ENCODE measurements around the gene KBTBD4.
A peak's percentile ranks its signal among the peaks of the same experiment; 100 is the strongest.
"Not testable (repeated sequence)": the region's sequence is repeated elsewhere in the genome, so short reads cannot be mapped to it uniquely, and the experiment has no call there.

The KBTBD4 gene

GRCh38 chr11:47583844-47584243 lies 5.1 kb upstream of the KBTBD4 start:
- peaks cover 40% of the 10 kb centered on the region for H3K36me3 Mint-ChIP-seq (ENCODE audit: low read depth)
- no peak overlapping the region for H3K27ac Mint-ChIP-seq

DNA sequence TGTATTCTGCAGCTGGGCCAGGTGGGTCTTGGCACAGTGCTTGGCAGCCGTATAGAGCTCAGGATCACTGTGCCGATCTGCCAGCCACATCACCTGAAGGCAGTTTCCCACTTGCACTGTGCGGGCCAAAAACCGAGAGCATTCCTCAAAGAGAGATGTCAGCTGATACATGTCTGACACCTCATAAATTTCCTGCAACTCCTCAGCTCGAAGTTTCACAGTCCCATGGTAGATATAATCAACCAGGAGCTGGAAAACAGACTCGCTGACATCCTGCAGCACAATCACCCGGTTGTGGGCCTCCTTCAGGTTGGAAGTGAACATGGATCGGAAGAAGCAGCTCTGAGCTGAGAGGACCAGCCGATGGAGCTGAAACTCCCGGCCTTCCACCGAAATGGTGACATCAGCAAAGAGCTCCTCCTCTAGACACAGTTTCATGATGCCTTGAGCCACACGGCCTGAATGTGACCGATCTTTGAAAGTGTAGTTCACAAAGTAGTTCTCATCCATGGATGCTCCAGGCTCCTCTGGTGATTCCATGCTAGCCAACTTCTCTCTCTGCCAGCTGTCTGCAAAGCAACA lies 1.2 kb downstream of the KBTBD4 start:
- Mint-ChIP-seq H3K4me1 (peaks cover 47% of the 10 kb centered on the region), H3K4me3 (peak overlapping the region; percentile 99), H3K36me3 (ENCODE audit: low read depth) (peaks cover 59% of the 10 kb centered on the region), H3K9me3 (no peaks in the 10 kb centered on the region), H3K27ac (peak overlapping the region; percentile 97), H3K27me3 (peaks cover 2% of the 10 kb centered on the region)
- DNase-seq, result no peak
- no peak for ATAC-seq

More at GRCh38 chr11:47583844-47584243, 5.1 kb upstream of the KBTBD4 start:
- no peak for ATAC-seq
- DNase-seq, result no peak
- no peak overlapping the region for H3K4me3 Mint-ChIP-seq
- no peaks in the 10 kb centered on the region for H3K9me3 Mint-ChIP-seq
- H3K27me3 Mint-ChIP-seq, result peaks cover under 1% of the 10 kb centered on the region
- H3K4me1 Mint-ChIP-seq, result peaks cover 19% of the 10 kb centered on the region

- Mint-ChIP-seq H3K36me3 (ENCODE audit: low read depth) (peaks cover 42% of the 10 kb centered on the region), H3K27me3 (no peaks in the 10 kb centered on the region), H3K9me3 (no peaks in the 10 kb centered on the region), H3K27ac (no peak overlapping the region), H3K4me3 (no peak overlapping the region), H3K4me1 (peaks cover 23% of the 10 kb centered on the region)
- DNase-seq (no peak), ATAC-seq (no peak)
These were observed 5.4 kb downstream of the KBTBD4 start for GRCh38 chr11:47573321-47573720.

DNA sequence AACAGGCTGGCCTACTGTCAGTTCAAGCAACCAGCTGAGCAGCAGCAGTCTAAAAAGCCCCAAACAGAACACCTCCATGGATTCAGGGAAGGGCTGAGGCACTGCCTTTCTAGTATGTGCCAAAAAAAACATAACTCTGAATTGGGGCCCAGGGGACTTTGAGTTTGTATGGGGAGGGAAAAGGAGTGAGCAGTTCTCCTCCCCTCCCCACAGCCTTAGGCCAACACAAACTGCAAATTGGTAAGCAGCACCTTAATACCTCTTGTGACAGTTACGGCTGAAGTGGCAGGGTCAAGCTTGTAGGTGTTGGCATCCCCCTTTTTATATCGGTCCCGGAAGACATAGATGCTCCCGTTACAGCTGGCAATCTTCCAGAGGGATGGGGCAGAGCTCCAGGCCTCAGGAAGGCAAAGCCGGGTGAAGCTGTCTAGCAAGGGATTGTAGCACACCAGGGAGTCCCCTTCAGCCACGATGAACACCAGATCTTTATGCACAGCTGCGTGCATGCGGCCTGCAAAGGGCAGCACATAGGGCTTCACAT lies 6.0 kb downstream of the KBTBD4 start:
- Mint-ChIP-seq H3K4me3 (no peak overlapping the region), H3K4me1 (peaks cover 18% of the 10 kb centered on the region), H3K27ac (peak overlapping the region; percentile 22), H3K9me3 (no peaks in the 10 kb centered on the region), H3K36me3 (ENCODE audit: low read depth) (peaks cover 42% of the 10 kb centered on the region), H3K27me3 (no peaks in the 10 kb centered on the region)
- no peak for ATAC-seq
- no peak for DNase-seq

- no peaks in the 10 kb centered on the region for H3K9me3 Mint-ChIP-seq
- H3K4me1 Mint-ChIP-seq, result peaks cover 12% of the 10 kb centered on the region
- H3K27me3 Mint-ChIP-seq, result no peaks in the 10 kb centered on the region
- H3K36me3 Mint-ChIP-seq (ENCODE audit: low read depth), result peaks cover 39% of the 10 kb centered on the region
- DNase-seq (no peak), ATAC-seq (no peak)
- H3K4me3 Mint-ChIP-seq, result no peak overlapping the region
- H3K27ac Mint-ChIP-seq, result no peak overlapping the region
These were observed 6.9 kb downstream of the KBTBD4 start for GRCh38 chr11:47571895-47572294.

DNA sequence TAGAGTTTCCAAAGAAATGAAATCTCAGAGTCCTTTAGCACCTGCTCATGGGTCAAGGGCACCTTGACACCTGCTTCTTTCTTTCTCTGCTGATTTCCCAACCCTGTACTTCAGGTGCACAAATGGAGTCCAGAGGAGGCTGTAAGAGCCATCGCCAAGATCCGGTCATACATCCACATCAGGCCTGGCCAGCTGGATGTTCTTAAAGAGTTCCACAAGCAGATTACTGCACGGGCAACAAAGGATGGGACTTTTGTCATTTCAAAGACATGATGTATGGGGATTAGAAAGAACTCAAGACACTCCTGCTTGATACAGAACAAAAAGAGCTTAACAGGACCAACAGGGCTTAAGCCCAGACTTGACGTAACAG lies 7.4 kb downstream of the KBTBD4 start:
- ATAC-seq, result no peak
- Mint-ChIP-seq H3K36me3 (ENCODE audit: low read depth) (peaks cover 43% of the 10 kb centered on the region), H3K27me3 (no peaks in the 10 kb centered on the region), H3K9me3 (no peaks in the 10 kb centered on the region), H3K4me3 (no peak overlapping the region), H3K4me1 (peaks cover 12% of the 10 kb centered on the region), H3K27ac (no peak overlapping the region)
- no peak for DNase-seq

DNA sequence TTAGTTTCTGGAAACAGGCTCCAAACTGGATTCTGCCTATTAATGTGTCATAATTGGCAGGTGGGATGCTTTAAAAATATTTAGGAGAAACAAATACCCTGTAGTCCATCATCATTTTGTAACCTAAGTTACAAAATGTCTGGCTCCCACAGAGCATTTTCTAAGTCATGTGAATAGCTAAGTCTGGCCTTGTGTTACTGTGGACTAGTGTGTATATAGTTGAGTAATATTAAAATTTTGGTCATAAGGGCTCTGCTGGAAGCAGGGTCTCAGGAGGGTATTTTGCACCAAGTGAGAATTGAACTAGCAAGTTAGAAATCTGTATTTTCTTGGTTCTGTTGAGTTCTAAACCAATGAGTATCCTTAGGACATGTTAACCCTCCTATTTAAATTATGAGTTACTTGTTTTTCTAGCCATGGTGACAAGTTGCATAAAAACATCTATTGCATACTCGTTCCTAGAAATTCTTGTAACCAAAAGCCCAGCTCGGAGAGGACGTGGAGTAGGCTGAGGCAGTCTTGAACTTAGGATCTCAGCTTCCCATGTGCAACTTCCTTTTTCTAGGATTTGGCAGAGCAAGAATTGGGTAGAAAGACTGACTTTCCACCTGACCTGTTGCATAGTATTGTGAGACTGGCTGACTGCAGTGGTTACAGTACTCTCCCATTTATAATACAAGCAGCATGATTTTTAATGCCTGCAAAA lies 8.0 kb downstream of the KBTBD4 start:
- Mint-ChIP-seq H3K4me3 (no peak overlapping the region), H3K9me3 (no peaks in the 10 kb centered on the region), H3K4me1 (peaks cover 14% of the 10 kb centered on the region), H3K27ac (no peak overlapping the region), H3K36me3 (ENCODE audit: low read depth) (peaks cover 40% of the 10 kb centered on the region), H3K27me3 (no peaks in the 10 kb centered on the region)
- no peak for DNase-seq
- no peak for ATAC-seq

DNA sequence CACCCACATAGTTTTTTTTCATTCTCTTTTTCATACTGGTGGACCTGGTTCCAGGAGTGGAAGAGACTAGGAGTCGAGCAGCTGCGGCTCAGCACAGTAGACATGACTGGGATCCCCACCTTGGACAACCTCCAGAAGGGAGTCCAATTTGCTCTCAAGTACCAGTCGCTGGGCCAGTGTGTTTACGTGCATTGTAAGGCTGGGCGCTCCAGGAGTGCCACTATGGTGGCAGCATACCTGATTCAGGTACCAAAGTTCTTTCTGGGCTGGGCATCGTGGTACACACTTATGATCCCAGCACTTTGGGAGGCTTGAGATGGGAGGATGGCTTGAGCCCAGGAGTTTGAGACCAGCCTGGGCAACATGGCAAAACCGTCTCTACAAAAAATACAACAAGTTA lies 9.1 kb downstream of the KBTBD4 start:
- H3K27ac Mint-ChIP-seq, result no peak overlapping the region
- no peaks in the 10 kb centered on the region for H3K9me3 Mint-ChIP-seq
- peaks cover 33% of the 10 kb centered on the region for H3K36me3 Mint-ChIP-seq (ENCODE audit: low read depth)
- H3K4me3 Mint-ChIP-seq, result no peak overlapping the region
- DNase-seq, result no peak
- ATAC-seq, result no peak
- H3K27me3 Mint-ChIP-seq, result no peaks in the 10 kb centered on the region
- peaks cover 17% of the 10 kb centered on the region for H3K4me1 Mint-ChIP-seq

GRCh38 chr11:47566149-47566698 lies 12.5 kb downstream of the KBTBD4 start:
- Mint-ChIP-seq H3K27ac (peak overlapping the region; percentile 83), H3K9me3 (no peaks in the 10 kb centered on the region), H3K27me3 (no peaks in the 10 kb centered on the region), H3K4me1 (peaks cover 31% of the 10 kb centered on the region), H3K4me3 (peak overlapping the region; percentile 85), H3K36me3 (ENCODE audit: low read depth) (peaks cover 15% of the 10 kb centered on the region)
- DNase-seq (no peak), ATAC-seq (no peak)

DNA sequence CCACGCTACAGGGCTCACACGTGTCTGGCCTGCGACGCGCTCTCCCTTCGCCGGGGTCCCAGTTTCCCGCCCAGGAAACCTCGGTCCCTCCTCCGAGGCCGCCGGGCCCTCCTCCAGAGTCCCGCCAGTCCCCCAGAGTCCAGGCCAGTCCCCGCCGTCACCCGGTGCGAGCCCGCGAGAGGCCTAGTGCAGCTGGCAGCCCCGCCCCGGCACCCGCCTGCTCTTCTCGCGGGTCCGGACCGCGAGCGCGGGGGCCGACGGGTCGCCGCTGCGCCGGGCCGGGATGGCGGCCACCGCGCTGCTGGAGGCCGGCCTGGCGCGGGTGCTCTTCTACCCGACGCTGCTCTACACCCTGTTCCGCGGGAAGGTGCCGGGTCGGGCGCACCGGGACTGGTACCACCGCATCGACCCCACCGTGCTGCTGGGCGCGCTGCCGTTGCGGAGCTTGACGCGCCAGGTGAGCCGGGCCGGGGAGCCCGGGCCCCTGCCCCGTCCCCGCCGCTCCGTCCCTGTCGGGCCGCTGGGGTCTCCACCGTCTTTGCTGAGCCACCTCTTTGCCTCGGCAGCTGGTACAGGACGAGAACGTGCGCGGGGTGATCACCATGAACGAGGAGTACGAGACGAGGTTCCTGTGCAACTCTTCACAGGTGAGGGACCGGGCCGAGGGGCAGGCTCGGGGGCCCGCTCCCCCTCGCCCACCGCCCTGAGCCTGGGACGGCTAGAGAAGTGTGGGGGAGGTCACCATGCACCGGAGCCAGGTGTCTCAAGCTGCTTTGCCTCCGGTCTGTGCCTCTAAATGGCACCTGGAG lies 13.2 kb downstream of the KBTBD4 start, which contains the start of gene PTPMT1:
Gene PTPMT1, plus strand, starts transcription at position 260 of the 809 bp plus-strand sequence. Its CDS starts 24 bp downstream, at position 284.
- Mint-ChIP-seq H3K4me1 (peaks cover 31% of the 10 kb centered on the region), H3K27me3 (no peaks in the 10 kb centered on the region), H3K36me3 (ENCODE audit: low read depth) (peaks cover 14% of the 10 kb centered on the region), H3K9me3 (no peaks in the 10 kb centered on the region), H3K27ac (peak within 1 kb of the TSS; percentile 84), H3K4me3 (peak within 1 kb of the TSS; percentile 85)
- peak; percentile 88 for ATAC-seq
- DNase-seq, result peak; percentile 77

DNA sequence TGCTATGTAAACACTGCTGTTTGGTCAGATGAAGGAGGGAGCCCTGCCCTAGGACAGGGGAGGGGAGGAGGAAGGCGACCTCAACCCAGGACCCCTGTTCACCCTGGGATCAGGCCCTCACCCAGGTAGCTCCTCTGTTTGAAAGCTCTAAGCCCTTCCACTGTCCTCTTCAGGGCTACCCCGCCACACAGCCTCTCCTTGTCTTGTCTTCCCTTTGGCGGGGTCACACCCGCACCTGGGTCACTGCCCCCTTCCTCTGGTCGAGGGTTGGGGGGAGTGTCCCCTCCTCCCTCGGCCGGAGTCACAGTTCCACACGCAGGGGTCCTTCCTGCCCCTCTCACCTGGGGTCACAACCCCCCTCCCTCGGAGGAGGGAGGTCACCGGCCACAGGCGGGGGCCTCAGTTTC lies 13.8 kb downstream of the KBTBD4 start:
- no peak for DNase-seq
- peaks cover 11% of the 10 kb centered on the region for H3K36me3 Mint-ChIP-seq (ENCODE audit: low read depth)
- no peaks in the 10 kb centered on the region for H3K27me3 Mint-ChIP-seq
- H3K4me3 Mint-ChIP-seq, result peak overlapping the region; percentile 85
- no peaks in the 10 kb centered on the region for H3K9me3 Mint-ChIP-seq
- peaks cover 31% of the 10 kb centered on the region for H3K4me1 Mint-ChIP-seq
- ATAC-seq, result no peak
- H3K27ac Mint-ChIP-seq, result peak overlapping the region; percentile 84

DNA sequence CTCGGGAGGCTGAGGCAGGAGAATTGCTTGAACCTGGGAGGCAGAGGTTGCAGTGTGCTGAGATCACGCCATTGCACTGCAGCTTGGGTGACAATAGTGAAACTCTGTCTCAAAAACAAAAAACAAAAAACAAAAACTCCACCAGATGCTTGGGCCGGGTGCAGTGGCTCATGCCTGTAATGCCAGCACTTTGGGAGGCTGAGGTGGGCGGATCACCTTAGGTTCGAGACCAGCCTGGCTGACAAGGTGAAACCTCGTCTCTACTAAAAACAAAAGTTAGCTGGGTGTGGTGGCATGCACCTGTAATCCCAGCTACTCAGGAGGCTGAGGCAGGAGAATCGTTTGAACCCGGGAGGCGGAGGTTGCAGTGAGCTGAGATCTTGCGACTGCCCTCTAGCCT lies 14.4 kb downstream of the KBTBD4 start:
- not testable (repeated sequence) for H3K27me3 Mint-ChIP-seq; H3K36me3 Mint-ChIP-seq (ENCODE audit: low read depth); DNase-seq; ATAC-seq; H3K9me3 Mint-ChIP-seq
- Mint-ChIP-seq H3K4me3 (peak overlapping the region; percentile 85), H3K4me1 (peaks cover 31% of the 10 kb centered on the region), H3K27ac (peak overlapping the region; percentile 84)

GRCh38 chr11:47562393-47562792 lies 16.4 kb downstream of the KBTBD4 start:
- not testable (repeated sequence) for H3K4me3 Mint-ChIP-seq; H3K27me3 Mint-ChIP-seq; DNase-seq; H3K27ac Mint-ChIP-seq; H3K36me3 Mint-ChIP-seq (ENCODE audit: low read depth); H3K9me3 Mint-ChIP-seq; ATAC-seq
- peaks cover 31% of the 10 kb centered on the region for H3K4me1 Mint-ChIP-seq

DNA sequence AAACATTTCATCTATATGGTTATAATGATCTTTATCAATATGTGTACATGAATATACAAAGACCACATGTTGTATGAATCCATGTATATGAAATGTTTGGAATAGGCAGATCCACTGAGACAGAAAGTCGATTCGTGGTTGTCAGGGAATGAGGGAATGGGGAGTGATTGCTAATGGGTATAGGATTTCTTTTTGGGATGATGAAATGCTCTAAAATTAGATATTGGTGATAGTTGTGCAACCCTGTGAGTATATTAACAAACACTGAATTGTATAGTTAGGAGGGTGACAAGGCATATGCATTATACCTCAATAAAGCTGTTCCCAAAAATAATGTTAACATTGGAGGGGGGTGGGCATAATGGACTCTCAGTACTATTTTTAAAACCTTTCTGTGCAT lies 18.3 kb downstream of the KBTBD4 start:
- Mint-ChIP-seq H3K4me3 (no peak overlapping the region), H3K9me3 (no peaks in the 10 kb centered on the region), H3K36me3 (ENCODE audit: low read depth) (no peaks in the 10 kb centered on the region), H3K27ac (no peak overlapping the region), H3K27me3 (no peaks in the 10 kb centered on the region), H3K4me1 (peaks cover 19% of the 10 kb centered on the region)
- no peak for DNase-seq
- ATAC-seq, result no peak
